Osteoblast (primary cell): Measurements from ENCODE around the gene ANGPT4. TPM values are rescaled to one million over a fixed set of nuclear protein-coding genes. Genes with fewer than 3 reads are reported as not detected.
"Not testable (repeated sequence)": the region's sequence is repeated elsewhere in the genome, so short reads cannot be mapped to it uniquely, and the experiment has no call there.

ENCODE experiments used
- DNase-seq: peaks from one replicate; pipeline ENCODE4 v3.0.0; 2011; ENCODE audit warnings: low spot score, mixed read lengths; ENCODE audit not compliant: insufficient read length; ENCODE audit errors: missing footprints
- H2AFZ ChIP-seq: 2 replicates; pipeline ENCODE4 v1.6.0; 2011; ENCODE audit warnings: mild to moderate bottlenecking, low read length
- H3K27ac ChIP-seq: 2 replicates; pipeline ENCODE4 v1.5.1; 2011; ENCODE audit warnings: mild to moderate bottlenecking, low read depth, low read length, moderate library complexity
- H3K27me3 ChIP-seq: 2 replicates; pipeline ENCODE4 v1.6.0; 2012; ENCODE audit warnings: mild to moderate bottlenecking, control low read depth, inconsistent platforms, low read length, moderate library complexity; ENCODE audit not compliant: insufficient read depth
- H3K36me3 ChIP-seq: 2 replicates; pipeline ENCODE4 v1.5.1; 2011; ENCODE audit warnings: mild to moderate bottlenecking, low read length, control low read depth, moderate library complexity; ENCODE audit not compliant: insufficient read depth
- H3K4me1 ChIP-seq: 2 replicates; pipeline ENCODE4 v1.5.1; 2011; ENCODE audit warnings: mild to moderate bottlenecking, low read length, control low read depth, moderate library complexity; ENCODE audit not compliant: insufficient read depth
- H3K4me2 ChIP-seq: 2 replicates; pipeline ENCODE4 v1.6.0; 2011; ENCODE audit warnings: mild to moderate bottlenecking, low read length; ENCODE audit not compliant: insufficient read depth
- H3K4me3 ChIP-seq: fragments of 200-600 bp; sonication (generic); 3 replicates; pipeline ENCODE4 v1.5.1; 2012; ENCODE audit warnings: mild to moderate bottlenecking, low read length, inconsistent platforms; ENCODE audit not compliant: insufficient read depth
- H3K79me2 ChIP-seq: 2 replicates; pipeline ENCODE4 v1.6.0; 2012; ENCODE audit warnings: mild to moderate bottlenecking, low read length, control low read depth, inconsistent platforms; ENCODE audit not compliant: insufficient read depth
- H3K9me3 ChIP-seq: 2 replicates; pipeline ENCODE4 v1.5.1; 2011; ENCODE audit warnings: low read depth, low read length, control low read depth
- H4K20me1 ChIP-seq: 2 replicates; pipeline ENCODE4 v1.6.0; 2012; ENCODE audit warnings: mild to moderate bottlenecking, low read length, control low read depth; ENCODE audit not compliant: insufficient read depth
- total RNA-seq: library from RNA; depleted of rRNA; stranded (reverse); fragments of >200 nt; gene quantifications from 2 replicates; pipeline ENCODE4 v1.2.3, GENCODE V29; 2012
- TF ChIP-seq, protein P1 (sequence below): IDR thresholded peaks from 2 replicates; pipeline ENCODE4 v1.5.1; 2011; ENCODE audit warnings: mild to moderate bottlenecking, low read depth, low read length, moderate library complexity; ENCODE audit errors: extremely low read depth

ANGPT4 gene
- total RNA-seq, 1 donor = under 0.01 TPM

DNA sequence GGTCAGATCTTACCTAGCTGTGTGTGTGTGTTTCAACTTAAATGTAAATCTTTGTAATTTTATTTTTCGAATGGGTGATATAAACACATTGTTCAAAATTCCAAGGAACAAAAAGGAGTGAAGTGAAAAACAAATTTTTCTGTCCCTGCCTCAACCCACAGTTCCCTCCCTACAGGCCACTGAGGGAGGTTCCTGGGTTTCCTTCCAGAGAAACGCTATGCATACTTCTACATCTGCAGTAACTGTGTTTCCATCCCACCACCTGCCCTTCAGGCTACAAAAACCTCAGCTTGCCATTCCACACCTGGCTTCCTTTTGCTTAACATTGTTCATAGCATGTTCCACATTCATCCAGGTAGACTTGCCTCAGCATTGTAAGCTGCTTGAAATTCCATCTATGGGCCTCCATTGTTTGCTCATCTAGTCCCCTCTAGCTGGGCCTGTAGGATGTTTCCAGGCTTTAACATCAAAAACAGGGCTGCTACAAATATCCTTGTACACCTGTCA is 12.0 kb downstream of the ANGPT4 start:
- no peaks in the 10 kb centered on the region for H3K36me3 ChIP-seq
- H3K9me3 ChIP-seq = no peaks in the 10 kb centered on the region
- peaks cover 11% of the 10 kb centered on the region for H3K4me1 ChIP-seq
- peak; percentile 34 for DNase-seq
- H3K4me3 ChIP-seq = no peak overlapping the region
- TF ChIP-seq, protein P1, sequence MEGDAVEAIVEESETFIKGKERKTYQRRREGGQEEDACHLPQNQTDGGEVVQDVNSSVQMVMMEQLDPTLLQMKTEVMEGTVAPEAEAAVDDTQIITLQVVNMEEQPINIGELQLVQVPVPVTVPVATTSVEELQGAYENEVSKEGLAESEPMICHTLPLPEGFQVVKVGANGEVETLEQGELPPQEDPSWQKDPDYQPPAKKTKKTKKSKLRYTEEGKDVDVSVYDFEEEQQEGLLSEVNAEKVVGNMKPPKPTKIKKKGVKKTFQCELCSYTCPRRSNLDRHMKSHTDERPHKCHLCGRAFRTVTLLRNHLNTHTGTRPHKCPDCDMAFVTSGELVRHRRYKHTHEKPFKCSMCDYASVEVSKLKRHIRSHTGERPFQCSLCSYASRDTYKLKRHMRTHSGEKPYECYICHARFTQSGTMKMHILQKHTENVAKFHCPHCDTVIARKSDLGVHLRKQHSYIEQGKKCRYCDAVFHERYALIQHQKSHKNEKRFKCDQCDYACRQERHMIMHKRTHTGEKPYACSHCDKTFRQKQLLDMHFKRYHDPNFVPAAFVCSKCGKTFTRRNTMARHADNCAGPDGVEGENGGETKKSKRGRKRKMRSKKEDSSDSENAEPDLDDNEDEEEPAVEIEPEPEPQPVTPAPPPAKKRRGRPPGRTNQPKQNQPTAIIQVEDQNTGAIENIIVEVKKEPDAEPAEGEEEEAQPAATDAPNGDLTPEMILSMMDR = no peak
- no peaks in the 10 kb centered on the region for H3K27me3 ChIP-seq
- H3K4me2 ChIP-seq = no peak overlapping the region
- H4K20me1 ChIP-seq = no peaks in the 10 kb centered on the region
- H2AFZ ChIP-seq = no peak overlapping the region
- no peaks in the 10 kb centered on the region for H3K79me2 ChIP-seq
- H3K27ac ChIP-seq = no peak overlapping the region

DNA sequence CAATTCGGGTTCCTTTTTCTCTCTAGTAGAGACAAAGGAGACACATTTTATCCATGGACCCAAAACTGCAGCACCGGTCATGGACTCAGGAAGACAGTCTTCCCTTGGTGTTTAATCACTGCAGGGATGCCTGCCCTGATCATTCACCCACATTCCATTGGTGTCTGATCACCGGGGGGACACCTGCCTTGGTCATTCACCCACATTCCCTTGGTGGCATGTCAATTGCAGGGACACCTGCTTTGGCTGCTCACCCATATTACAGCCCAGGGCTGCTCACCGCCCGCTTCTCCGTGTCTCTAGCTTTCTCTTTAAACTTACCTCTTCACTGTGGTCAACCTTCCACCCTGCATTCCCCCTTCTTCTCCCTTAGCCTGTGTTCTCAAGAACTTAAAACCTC is 18.7 kb downstream of the ANGPT4 start:
- DNase-seq, H2AFZ ChIP-seq, H3K27ac ChIP-seq, H4K20me1 ChIP-seq, H3K4me2 ChIP-seq, H3K79me2 ChIP-seq, H3K4me3 ChIP-seq, H3K9me3 ChIP-seq, H3K36me3 ChIP-seq, H3K4me1 ChIP-seq, H3K27me3 ChIP-seq: not testable (repeated sequence)

DNA sequence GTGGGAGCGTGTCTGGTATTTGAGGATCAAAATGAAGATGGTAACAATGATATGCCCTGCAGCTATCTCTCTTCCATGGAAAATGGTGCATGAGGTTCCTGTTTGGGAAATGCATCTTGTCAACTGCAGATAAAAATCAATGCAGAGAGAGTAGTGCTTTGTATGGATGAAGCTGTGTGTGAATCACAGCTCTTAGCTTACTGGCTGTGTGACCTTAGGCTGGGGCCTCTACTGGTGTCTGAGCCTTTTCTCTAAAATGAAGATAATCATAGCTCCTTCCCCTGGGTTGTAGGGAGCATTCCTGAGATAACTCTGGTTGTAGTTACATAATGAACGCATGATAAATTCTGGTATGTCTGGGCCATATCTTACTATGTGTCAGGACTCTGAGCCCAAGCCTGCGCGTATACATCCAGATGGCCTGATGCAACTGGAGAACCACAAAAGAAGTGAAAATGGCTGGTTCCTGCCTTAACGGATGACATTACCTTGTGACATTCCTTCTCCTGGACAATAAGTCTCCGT is 19.6 kb downstream of the ANGPT4 start:
- TF ChIP-seq, protein P1 = no peak
- Histone ChIP-seq H3K9me3 (no peaks in the 10 kb centered on the region), H3K79me2 (no peaks in the 10 kb centered on the region), H2AFZ (no peak overlapping the region), H3K27ac (no peak overlapping the region), H3K36me3 (no peaks in the 10 kb centered on the region), H3K4me3 (no peak overlapping the region), H4K20me1 (no peaks in the 10 kb centered on the region), H3K27me3 (peaks cover 7% of the 10 kb centered on the region), H3K4me1 (no peaks in the 10 kb centered on the region), H3K4me2 (no peak overlapping the region)
- peak; percentile 71 for DNase-seq

DNA sequence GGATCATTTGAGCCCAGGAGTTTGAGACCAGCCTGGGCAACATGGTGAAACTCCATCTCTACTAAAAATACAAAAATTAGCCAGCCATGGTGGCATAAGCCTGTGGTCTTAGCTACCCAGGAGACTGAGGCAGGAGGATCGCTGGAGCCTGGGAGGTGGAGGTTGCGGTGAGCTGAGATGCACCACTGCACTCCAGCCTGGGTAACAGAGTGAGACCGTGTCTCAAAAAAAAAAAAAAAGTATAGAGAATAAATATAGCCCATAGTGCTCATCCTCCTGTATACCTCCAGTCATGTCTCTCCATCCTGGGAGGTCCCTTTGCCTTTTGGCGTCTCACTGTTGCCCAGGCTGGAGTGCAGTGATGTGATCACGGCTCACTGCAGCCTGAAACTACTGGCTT is 23.8 kb downstream of the ANGPT4 start:
- DNase-seq, H3K4me1 ChIP-seq, H3K4me2 ChIP-seq, H2AFZ ChIP-seq, H4K20me1 ChIP-seq, H3K9me3 ChIP-seq, H3K36me3 ChIP-seq, H3K79me2 ChIP-seq, H3K27ac ChIP-seq, H3K27me3 ChIP-seq, H3K4me3 ChIP-seq: not testable (repeated sequence)

DNA sequence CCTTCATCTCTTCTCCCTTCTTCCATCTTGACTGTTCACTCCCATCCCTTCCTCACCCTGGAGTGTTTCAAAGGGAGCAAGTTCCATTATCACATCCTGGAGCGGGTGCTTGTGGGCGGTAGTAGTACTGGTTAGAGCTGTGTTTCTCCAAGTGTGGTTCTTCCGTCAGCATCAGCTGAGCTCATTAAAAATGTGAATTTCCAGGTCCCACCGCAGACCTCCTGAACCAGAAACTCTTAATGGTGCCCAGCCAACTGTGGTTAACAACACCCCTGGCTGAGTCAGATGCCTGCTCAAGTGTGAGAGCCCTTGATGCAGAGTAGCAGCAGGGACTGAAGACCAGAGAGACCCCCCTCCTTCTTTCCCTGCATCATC is 24.4 kb downstream of the ANGPT4 start:
- Histone ChIP-seq H4K20me1 (no peaks in the 10 kb centered on the region), H3K4me2 (no peak overlapping the region), H3K9me3 (no peaks in the 10 kb centered on the region), H3K27me3 (peaks cover 5% of the 10 kb centered on the region), H3K4me1 (no peaks in the 10 kb centered on the region), H2AFZ (no peak overlapping the region), H3K4me3 (no peak overlapping the region), H3K79me2 (no peaks in the 10 kb centered on the region), H3K27ac (no peak overlapping the region), H3K36me3 (no peaks in the 10 kb centered on the region)
- no peak for DNase-seq
- TF ChIP-seq, protein P1 = no peak
